Neural cell (in vitro differentiated cells): ENCODE measurements around the gene PPP2R5E. TPM values are rescaled to one million over a fixed set of nuclear protein-coding genes. Genes with fewer than 3 reads are reported as not detected.

Source experiments
- H2AFZ ChIP-seq: fragments of 200-600, 300-800 bp; sonication (generic), shearing (Covaris generic); 2 replicates; pipeline ENCODE4 v1.6.0; 2014; ENCODE audit warnings: low read depth, mild to moderate bottlenecking, antibody characterized with exemption, low read length, moderate library complexity
- H3F3A ChIP-seq: fragments of 200-600 bp; shearing (Covaris generic); 2 replicates; pipeline ENCODE4 v1.6.1; 2016; ENCODE audit warnings: mild to moderate bottlenecking, moderate library complexity, mixed read lengths, antibody characterized with exemption, low read length; ENCODE audit not compliant: insufficient read depth, poor library complexity, severe bottlenecking
- H3K27ac ChIP-seq: fragments of 200-600, 300-800 bp; sonication (generic), shearing (Covaris generic); 2 replicates; pipeline ENCODE4 v1.5.1; 2014; ENCODE audit warnings: mild to moderate bottlenecking, low read length, moderate library complexity
- H3K27me3 ChIP-seq: fragments of 300-800, 200-600 bp; sonication (generic), shearing (Covaris generic); 2 replicates; pipeline ENCODE4 v1.6.0; 2014; ENCODE audit warnings: mild to moderate bottlenecking, low read depth, low read length, moderate library complexity; ENCODE audit not compliant: insufficient read depth
- H3K36me3 ChIP-seq: fragments of 300-800, 200-600 bp; sonication (generic), shearing (Covaris generic); 2 replicates; pipeline ENCODE4 v1.5.1; 2014; ENCODE audit warnings: mild to moderate bottlenecking, antibody characterized with exemption, low read length, moderate library complexity; ENCODE audit not compliant: insufficient read depth
- H3K4me2 ChIP-seq: fragments of 300-800, 200-600 bp; sonication (generic), shearing (Covaris generic); 2 replicates; pipeline ENCODE4 v1.6.0; 2014; ENCODE audit warnings: mild to moderate bottlenecking, low read length
- H3K4me3 ChIP-seq: fragments of 300-800, 200-600 bp; sonication (generic), shearing (Covaris generic); 2 replicates; pipeline ENCODE4 v1.5.1; 2014; ENCODE audit warnings: mild to moderate bottlenecking, low read length, moderate library complexity
- H3K79me2 ChIP-seq: fragments of 200-600 bp; shearing (Covaris generic); replicated peaks from 2 replicates; pipeline ENCODE4 v1.6.0; 2014; ENCODE audit warnings: mild to moderate bottlenecking, low read length, moderate library complexity; ENCODE audit not compliant: insufficient read depth
- H3K9ac ChIP-seq: fragments of 300-800, 200-600 bp; sonication (generic), shearing (Covaris generic); 2 replicates; pipeline ENCODE4 v1.6.1; 2016; ENCODE audit warnings: mild to moderate bottlenecking, low read length, mixed read lengths
- H3K9me2 ChIP-seq: fragments of 200-600 bp; shearing (Covaris generic); 2 replicates; pipeline ENCODE4 v1.6.1; 2016; ENCODE audit warnings: mild to moderate bottlenecking, low read length, mixed read lengths; ENCODE audit not compliant: insufficient read depth
- H3K9me3 ChIP-seq: fragments of 200-600, 300-800 bp; sonication (generic), shearing (Covaris generic); 2 replicates; pipeline ENCODE4 v1.6.1; 2016; ENCODE audit warnings: mild to moderate bottlenecking, mixed run types, low read length, moderate library complexity, mixed read lengths
- H4K20me1 ChIP-seq: fragments of 200-600 bp; shearing (Covaris generic); 2 replicates; pipeline ENCODE4 v1.6.1; 2016; ENCODE audit warnings: mild to moderate bottlenecking, mixed run types; ENCODE audit not compliant: insufficient read depth
- CTCF ChIP-seq: fragments of 450-650 bp; IDR thresholded peaks from 2 replicates; pipeline ENCODE4 v1.5.1; 2014; ENCODE audit warnings: antibody characterized with exemption, mild to moderate bottlenecking, moderate library complexity; ENCODE audit not compliant: poor library complexity, severe bottlenecking
- EP300 ChIP-seq: fragments of 450-650 bp; conservative IDR thresholded peaks from 2 replicates; pipeline ENCODE4 v1.6.1; 2014; ENCODE audit warnings: antibody characterized with exemption, mild to moderate bottlenecking, moderate library complexity; ENCODE audit not compliant: poor library complexity, severe bottlenecking
- EZH2 ChIP-seq: fragments of 200-600, 300-800 bp; shearing (Covaris generic), sonication (generic); IDR thresholded peaks from 2 replicates; pipeline ENCODE4 v1.6.1; 2014; ENCODE audit warnings: antibody characterized with exemption, low read length, borderline replicate concordance, mild to moderate bottlenecking; ENCODE audit not compliant: insufficient read depth, poor library complexity, severe bottlenecking
- MXI1 ChIP-seq: fragments of 450-650 bp; conservative IDR thresholded peaks from 2 replicates; pipeline ENCODE4 v1.6.1; 2014; ENCODE audit warnings: antibody characterized with exemption, mild to moderate bottlenecking; ENCODE audit not compliant: poor library complexity, severe bottlenecking
- POLR2AphosphoS5 ChIP-seq: IDR thresholded peaks from 2 replicates; pipeline ENCODE4 v1.6.1; 2012
- RAD21 ChIP-seq: fragments of 450-650 bp; conservative IDR thresholded peaks from 2 replicates; pipeline ENCODE4 v1.6.1; 2014; ENCODE audit warnings: antibody characterized with exemption, mild to moderate bottlenecking, moderate library complexity
- REST ChIP-seq: IDR thresholded peaks from 2 replicates; pipeline ENCODE4 v1.6.1; 2012; ENCODE audit warnings: borderline replicate concordance
- SMC3 ChIP-seq: fragments of 450-650 bp; conservative IDR thresholded peaks from 2 replicates; pipeline ENCODE4 v1.6.1; 2014; ENCODE audit warnings: antibody characterized with exemption, mild to moderate bottlenecking, moderate library complexity; ENCODE audit not compliant: poor library complexity
- TAF1 ChIP-seq: IDR thresholded peaks from 2 replicates; pipeline ENCODE4 v1.6.1; 2012; ENCODE audit warnings: low read depth
- polyA plus RNA-seq: library from polyadenylated mRNA; depleted of rRNA; stranded (reverse); fragments of >200 nt; gene quantifications from 2 replicates; pipeline ENCODE4 v1.2.3, GENCODE V29; 2014

Gene PPP2R5E
- polyA plus RNA-seq, 1 donor from 2014 or later: 26.7 TPM

- H3K79me2 ChIP-seq: no peaks in the 10 kb centered on the region
- no peaks in the 10 kb centered on the region for H3K9me3 ChIP-seq
- no peaks in the 10 kb centered on the region for H3F3A ChIP-seq
- no peaks in the 10 kb centered on the region for H3K9me2 ChIP-seq
- no peak overlapping the region for H2AFZ ChIP-seq
- no peak overlapping the region for H3K9ac ChIP-seq
- no peaks in the 10 kb centered on the region for H3K27me3 ChIP-seq
- H3K27ac ChIP-seq: no peak overlapping the region
- no peak overlapping the region for H3K4me3 ChIP-seq
- no peaks in the 10 kb centered on the region for H3K36me3 ChIP-seq
- TF ChIP-seq TAF1 (no peak), POLR2AphosphoS5 (no peak), CTCF (no peak), SMC3 (no peak), MXI1 (no peak), EP300 (no peak), EZH2 (no peak), REST (no peak), RAD21 (no peak)
- no peak overlapping the region for H3K4me2 ChIP-seq
- H4K20me1 ChIP-seq: no peaks in the 10 kb centered on the region
These were observed 199.3 kb downstream of the PPP2R5E start for GRCh38 chr14:63343878-63344277.

- Histone ChIP-seq H3K9me2 (no peaks in the 10 kb centered on the region), H3K9me3 (no peaks in the 10 kb centered on the region), H3K27me3 (no peaks in the 10 kb centered on the region), H3K9ac (no peak overlapping the region), H3K79me2 (no peaks in the 10 kb centered on the region), H3K4me2 (no peak overlapping the region), H3F3A (no peaks in the 10 kb centered on the region), H2AFZ (no peak overlapping the region), H3K36me3 (no peaks in the 10 kb centered on the region), H3K27ac (no peak overlapping the region), H4K20me1 (no peaks in the 10 kb centered on the region), H3K4me3 (no peak overlapping the region)
- TF ChIP-seq EZH2: no peak
- no peak for TF ChIP-seq MXI1
- no peak for TF ChIP-seq POLR2AphosphoS5
- no peak for TF ChIP-seq TAF1
- no peak for TF ChIP-seq REST
- TF ChIP-seq SMC3: no peak
- TF ChIP-seq CTCF: no peak
- TF ChIP-seq EP300: no peak
- no peak for TF ChIP-seq RAD21
These were observed 200.8 kb downstream of the PPP2R5E start for GRCh38 chr14:63342371-63342770.
